Renal cortex interstitium (tissue), 11 donors: Measurements from ENCODE around the gene FKBP7. TPM values are rescaled to one million over a fixed set of nuclear protein-coding genes. Genes with fewer than 3 reads are reported as not detected.

Experiments used
- DNase-seq, 11 donors: peaks; one replicate each; pipeline ENCODE4 v3.0.0-alpha.2; 2013; ENCODE audit warnings: low read depth in 9 of 11, low spot score in 4 of 11; ENCODE audit errors: extremely low read depth in 1 of 11
- polyA plus RNA-seq, 3 donors: library from polyadenylated mRNA; unstranded; fragments of 120-200 nt; gene quantifications; one replicate each; pipeline ENCODE4 v1.2.1, GENCODE V29; 2013; ENCODE audit not compliant: insufficient read length in 3 of 3

The FKBP7 gene
- polyA plus RNA-seq, 3 donors: 49.3 to 55.0 (median 54.0) TPM

DNA sequence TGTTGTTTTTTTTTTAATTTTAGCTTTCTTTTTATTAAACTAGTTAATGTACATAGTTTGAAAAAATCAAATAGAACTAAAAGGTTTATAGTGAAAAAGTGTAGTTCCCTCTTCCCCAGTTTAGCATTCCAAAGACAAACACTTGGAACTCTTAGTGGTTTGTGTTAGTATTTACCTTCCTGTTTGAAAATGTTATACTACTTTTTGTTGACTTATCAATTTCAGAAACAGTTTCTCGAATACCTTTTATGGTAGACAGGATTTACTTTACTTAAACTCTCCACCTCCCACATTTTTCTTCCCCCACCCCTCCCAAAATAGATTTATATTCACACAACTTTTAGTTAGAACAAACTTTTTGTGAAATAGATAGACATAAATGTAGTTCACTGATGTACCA lies 28.5 kb upstream of the FKBP7 start:
- DNase-seq: no peak

- DNase-seq: no peak
These were observed 28.1 kb upstream of the FKBP7 start for GRCh38 chr2:178506524-178506923.

GRCh38 chr2:178506101-178506500 lies 27.7 kb upstream of the FKBP7 start:
- DNase-seq: no peak

DNA sequence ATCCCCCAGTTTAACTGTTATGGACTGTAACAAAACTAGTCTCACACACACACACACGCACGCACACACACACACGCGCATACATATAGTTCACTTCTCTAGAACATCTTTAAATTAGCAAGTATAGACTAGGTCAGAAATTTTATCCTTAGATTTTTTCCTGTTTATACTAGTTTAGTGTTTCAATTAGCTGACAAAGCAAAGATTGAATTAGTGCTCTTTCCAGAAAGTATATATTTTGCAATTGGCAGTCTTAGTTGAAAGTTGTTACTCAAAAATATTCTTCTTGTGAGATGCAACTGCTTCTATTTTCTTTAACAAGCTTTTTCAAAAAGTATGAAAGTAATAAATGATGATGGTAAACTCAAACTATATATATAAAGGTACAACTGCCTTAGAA lies 24.4 kb upstream of the FKBP7 start:
- no peak for DNase-seq

DNA sequence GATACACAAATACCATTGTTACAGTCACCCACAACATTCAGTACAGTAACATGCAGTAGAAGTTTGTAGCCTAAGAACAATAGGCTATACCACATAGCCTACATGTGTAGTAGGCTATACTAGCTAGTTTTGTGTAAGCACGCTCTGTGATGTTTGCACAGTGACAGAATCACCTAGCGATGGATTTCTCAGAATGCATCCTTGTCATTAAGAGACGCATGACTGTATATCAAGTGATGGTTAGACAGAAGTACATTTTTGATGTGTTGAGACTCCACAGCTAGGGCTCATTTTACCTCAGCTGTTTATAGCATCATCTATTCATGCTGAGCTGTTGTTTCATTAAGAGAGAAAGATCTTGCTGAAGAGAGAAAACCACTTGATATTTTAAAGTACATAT lies 21.2 kb upstream of the FKBP7 start:
- no peak for DNase-seq

DNA sequence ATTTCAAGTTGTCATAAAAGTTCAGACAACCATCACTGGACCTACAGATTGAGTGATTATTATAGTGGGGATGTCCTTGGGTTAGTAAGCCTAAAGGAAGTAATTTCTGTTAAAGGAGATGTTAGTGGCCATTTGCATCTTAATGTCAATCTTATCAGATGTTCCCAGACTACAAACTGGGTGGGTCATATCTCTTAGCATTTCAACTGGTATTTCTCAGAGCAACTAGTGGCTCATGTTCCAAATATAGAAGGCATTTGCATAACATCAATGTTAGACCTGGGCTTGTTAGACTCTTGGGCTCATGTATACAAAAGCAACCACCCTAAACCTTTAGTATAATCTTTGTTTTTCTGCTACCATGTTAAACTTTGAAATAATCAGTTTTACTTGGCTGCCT lies 19.7 kb upstream of the FKBP7 start:
- no peak for DNase-seq

GRCh38 chr2:178496049-178496448 lies 17.6 kb upstream of the FKBP7 start:
- no peak for DNase-seq

- DNase-seq: no peak
These were observed 13.2 kb upstream of the FKBP7 start for GRCh38 chr2:178491612-178492011.

DNA sequence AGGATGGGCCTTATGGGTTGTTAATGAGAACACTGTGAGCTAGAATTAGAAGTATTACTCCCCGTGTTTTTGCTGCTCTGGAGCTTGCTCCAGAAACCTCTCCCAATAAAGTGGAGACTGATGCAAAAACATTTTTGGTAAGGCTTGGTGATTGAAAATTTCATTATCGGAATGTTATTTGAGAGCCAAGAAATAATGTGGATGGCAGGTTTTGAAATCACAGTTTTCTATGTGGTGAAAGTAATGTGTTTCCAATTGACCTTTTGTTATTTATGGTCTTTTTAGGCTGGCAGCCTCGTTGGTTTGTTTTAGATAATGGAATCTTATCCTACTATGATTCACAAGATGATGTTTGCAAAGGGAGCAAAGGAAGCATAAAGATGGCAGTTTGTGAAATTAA lies 7.0 kb upstream of the FKBP7 start:
- DNase-seq: no peak

GRCh38 chr2:178484245-178485041 lies 6.0 kb upstream of the FKBP7 start:
- no peak for DNase-seq

DNA sequence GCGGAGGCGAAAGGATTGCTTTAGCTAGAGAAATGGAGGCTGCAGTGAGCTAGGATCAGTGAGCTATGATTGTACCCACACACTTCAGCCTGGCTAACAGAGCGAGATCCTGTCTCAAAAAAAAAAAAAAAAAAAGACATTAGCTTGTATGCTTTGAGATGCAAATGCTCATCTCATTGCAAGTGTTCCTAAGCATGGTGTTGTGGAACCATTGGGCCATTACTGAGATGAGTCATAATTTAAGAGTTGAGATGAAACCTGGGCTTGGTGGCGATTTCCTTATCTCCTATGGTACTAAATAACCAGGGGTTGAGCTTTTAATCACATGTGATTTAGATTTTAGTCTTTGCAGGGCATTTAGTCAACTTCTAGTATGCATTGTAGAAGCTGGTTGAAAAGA lies 4.0 kb upstream of the FKBP7 start:
- DNase-seq: no peak

- peak; percentile 65 to 90 (median 88) for DNase-seq
These were observed 2.1 kb upstream of the FKBP7 start, which contains the start of gene PLEKHA3 for GRCh38 chr2:178480227-178481181. Gene PLEKHA3 (plus strand): TSS chr2:178480457. CDS start chr2:178480870, 413 bp downstream.

DNA sequence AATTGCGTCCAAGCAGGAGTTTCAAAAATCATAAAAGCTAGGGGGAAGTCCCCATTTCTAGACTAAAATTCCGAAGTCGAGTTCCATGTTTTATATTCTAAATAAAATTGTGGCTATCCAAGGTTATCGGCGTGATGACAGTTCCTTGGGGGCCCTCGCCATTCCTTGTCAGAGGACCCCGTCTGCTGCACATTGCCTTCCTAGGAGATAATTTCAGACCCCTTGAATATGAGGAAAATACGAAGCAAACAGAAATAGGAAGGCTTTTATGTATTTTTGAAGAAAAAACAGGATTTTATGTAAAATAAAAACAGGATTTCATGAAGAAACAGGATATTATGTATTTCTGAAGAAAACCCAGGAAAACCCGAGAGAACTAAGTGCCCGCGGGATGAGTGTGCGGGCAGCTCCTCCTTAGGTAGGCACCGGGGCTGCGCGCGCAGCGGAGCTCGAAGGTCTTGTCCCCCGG lies 1.4 kb upstream of the FKBP7 start:
- no peak for DNase-seq

DNA sequence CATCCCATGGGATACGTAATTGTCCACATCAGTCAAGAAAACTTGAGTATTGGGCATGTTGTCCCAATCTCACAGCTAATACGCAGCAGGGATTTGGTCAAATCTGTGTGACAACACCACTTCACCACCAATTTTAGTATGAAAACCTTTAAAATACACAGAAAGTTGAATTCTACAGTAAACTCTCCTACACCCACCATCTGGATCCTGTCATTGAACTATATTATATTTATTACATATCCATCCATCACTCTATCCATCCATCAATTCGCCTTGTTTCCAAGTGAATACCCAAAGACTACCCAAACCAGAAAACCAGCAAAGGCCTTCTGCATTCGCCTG lies 846 bp upstream of the FKBP7 start:
- DNase-seq: no peak

GRCh38 chr2:178478130-178478438 lies 316 bp downstream of the FKBP7 start:
- peak in 1 of 11 donors; percentile 39 for DNase-seq

DNA sequence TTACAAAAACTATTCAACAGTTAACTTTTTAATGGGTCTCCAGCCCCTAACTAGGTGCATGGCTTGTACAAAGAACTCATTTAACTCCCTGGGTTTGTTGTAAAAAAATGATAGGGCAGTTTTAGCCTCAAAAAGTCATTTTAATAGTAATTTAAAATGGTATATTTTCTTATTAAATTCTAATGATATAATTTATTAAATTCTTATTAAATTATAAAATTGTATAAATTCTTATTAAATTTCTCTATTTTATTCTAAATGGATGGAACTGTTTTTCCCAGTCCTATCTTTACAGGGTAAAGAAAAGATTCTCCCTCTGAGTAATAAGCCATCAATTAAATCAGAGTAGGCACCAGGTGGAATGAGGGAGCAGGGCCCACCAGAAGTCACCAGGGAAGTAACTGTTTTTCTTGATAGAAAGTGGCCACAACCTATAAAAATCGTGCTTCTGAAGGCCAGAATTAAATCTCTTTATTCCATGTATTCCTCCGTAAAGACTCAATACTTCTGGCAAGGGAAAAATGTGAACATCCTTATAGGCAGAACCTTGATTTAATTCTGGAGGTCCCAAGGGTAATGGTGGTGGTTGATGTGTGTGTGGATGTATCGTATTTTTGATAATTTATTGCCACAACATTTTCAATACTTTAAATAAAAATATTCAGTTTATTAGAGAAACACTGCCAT lies 814 bp downstream of the FKBP7 start:
- DNase-seq: peak in 1 of 11 donors; percentile 32

- DNase-seq: no peak
These were observed 1.9 kb downstream of the FKBP7 start for GRCh38 chr2:178476477-178476876.

GRCh38 chr2:178474560-178474959 lies 3.8 kb downstream of the FKBP7 start:
- no peak for DNase-seq

GRCh38 chr2:178473931-178474330 lies 4.5 kb downstream of the FKBP7 start:
- no peak for DNase-seq

GRCh38 chr2:178473373-178473772 lies 5.0 kb downstream of the FKBP7 start:
- DNase-seq: no peak
